Brain microvascular endothelial cell (primary cell): ENCODE results near the gene AFP.

Experiments used
- DNase-seq: peaks from one replicate; pipeline ENCODE4 v3.0.0-alpha.2; 2020
- H3K27ac ChIP-seq: fragments of 250-450 bp; sonication (Bioruptor Pico); 2 replicates; pipeline ENCODE4 v1.5.1; 2020; ENCODE audit warnings: mild to moderate bottlenecking, moderate library complexity
- H3K27me3 ChIP-seq: fragments of 250-450 bp; sonication (Bioruptor Pico); replicated peaks from 2 replicates; pipeline ENCODE4 v1.5.1; 2020; ENCODE audit warnings: mild to moderate bottlenecking
- H3K36me3 ChIP-seq: fragments of 250-450 bp; sonication (Bioruptor Pico); replicated peaks from 2 replicates; pipeline ENCODE4 v1.5.1; 2020; ENCODE audit warnings: mild to moderate bottlenecking
- H3K4me3 ChIP-seq: 2 replicates; pipeline ENCODE4 v1.5.1; 2011; ENCODE audit warnings: low read depth, mild to moderate bottlenecking, control low read depth, low read length, moderate library complexity
- CTCF ChIP-seq: IDR thresholded peaks from 2 replicates; pipeline ENCODE4 v1.5.1; 2011; ENCODE audit warnings: low read depth, mild to moderate bottlenecking, moderate library complexity, low read length, control low read depth, inconsistent platforms; ENCODE audit errors: missing control alignments
- in situ Hi-C: cut with HindIII; loops from 2 replicates; pipeline ENCODE4 v1.10.0; 2017; ENCODE audit warnings: low sequenced_read_pairs, low pct_ligation_motif_present

The AFP gene

DNA sequence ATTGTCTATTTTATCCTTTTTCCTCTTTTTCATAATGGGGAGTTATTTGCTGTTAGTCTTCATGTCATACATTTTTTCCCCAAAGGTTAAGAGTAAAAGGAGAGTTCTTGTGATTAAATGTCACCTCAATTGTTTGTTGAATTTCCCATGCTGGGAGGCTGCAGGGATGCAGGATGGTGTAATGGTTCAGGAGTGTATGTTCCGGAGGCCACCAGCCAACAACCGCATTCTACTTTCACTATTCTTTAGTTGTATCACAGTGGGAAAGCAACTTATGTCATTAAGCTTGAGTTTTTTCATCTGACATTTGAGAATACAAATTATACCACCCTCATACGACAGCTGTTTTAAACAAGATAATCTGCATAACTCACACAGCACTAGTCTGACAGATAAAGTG lies 15.4 kb downstream of the AFP start:
- Histone ChIP-seq H3K27ac (peak overlapping the region; percentile 99), H3K4me3 (no peak overlapping the region), H3K36me3 (no peaks in the 10 kb centered on the region), H3K27me3 (no peaks in the 10 kb centered on the region)
- no peak for TF ChIP-seq CTCF
- peak; percentile 85 for DNase-seq
- in situ Hi-C loops = no loop called here

DNA sequence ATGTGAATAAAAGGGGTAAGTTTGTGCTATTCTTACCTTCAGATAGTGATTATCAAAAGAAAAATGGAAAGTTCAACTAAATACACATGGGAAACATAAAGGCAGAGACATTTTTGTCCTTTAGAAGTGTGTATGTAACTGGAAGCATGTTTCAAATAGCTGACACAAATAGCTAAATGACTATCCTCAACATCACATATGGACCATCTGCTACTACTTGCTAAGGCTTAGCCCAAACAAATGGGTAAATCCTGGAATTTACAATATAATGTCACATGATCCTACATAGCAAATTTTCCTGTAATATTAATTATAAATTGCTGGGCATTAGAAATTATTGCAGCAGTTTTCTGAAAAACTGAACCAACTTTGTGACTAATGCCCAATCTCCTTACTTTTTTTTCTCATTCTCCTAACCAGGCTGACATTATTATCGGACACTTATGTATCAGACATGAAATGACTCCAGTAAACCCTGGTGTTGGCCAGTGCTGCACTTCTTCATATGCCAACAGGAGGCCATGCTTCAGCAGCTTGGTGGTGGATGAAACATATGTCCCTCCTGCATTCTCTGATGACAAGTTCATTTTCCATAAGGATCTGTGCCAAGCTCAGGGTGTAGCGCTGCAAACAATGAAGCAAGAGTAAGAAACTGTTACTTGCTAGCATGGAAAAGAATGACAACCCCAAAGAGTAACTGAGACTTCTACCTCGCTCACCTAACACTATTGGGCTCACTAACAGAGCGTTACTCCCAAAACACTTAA lies 16.1 kb downstream of the AFP start:
- no peak for TF ChIP-seq CTCF

DNA sequence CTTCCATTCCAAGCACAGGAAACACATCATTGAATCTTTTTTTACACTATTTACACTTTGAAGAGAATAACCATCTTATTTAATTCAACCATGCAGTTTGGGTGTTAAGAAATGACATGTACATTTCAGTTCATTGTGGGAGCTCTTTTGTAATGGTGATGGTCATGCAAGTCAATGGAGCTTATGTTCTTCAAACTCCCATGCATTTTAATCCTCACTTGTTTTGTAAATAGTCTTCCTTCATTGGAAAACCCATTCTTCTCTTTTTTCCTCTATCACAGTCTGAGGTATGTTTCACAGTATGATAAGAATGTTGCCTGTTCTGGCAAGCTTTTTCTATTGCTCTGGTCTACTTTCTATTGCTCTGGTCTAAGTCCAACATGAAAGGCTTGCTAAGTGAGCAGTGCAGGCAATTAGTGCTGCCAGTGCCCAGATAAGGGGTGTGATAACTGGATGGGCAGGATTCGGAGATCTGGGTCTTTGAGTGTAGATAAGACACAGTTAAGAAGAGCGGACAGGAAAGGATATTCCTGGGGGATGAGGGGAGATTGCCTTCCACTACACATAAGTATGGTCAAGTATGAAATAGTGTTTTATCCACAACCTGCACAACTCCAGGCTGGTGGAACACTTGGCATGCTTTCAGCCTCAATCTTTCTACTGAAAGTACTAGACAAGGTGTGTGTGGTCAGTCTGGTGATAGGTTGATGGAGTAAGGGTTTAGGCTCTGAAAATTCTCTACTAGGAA lies 17.1 kb downstream of the AFP start:
- Histone ChIP-seq H3K27ac (no peak overlapping the region), H3K4me3 (no peak overlapping the region), H3K36me3 (no peaks in the 10 kb centered on the region), H3K27me3 (no peaks in the 10 kb centered on the region)
- no peak for TF ChIP-seq CTCF
- no peak for DNase-seq
- in situ Hi-C loops = no loop called here

More for the DNA sequence above, 16.1 kb downstream of the AFP start:
- H3K27me3 ChIP-seq = no peaks in the 10 kb centered on the region
- DNase-seq = no peak
- H3K27ac ChIP-seq = peak overlapping the region; percentile 3
- H3K36me3 ChIP-seq = no peaks in the 10 kb centered on the region
- in situ Hi-C loops = no loop called here
- H3K4me3 ChIP-seq = no peak overlapping the region

DNA sequence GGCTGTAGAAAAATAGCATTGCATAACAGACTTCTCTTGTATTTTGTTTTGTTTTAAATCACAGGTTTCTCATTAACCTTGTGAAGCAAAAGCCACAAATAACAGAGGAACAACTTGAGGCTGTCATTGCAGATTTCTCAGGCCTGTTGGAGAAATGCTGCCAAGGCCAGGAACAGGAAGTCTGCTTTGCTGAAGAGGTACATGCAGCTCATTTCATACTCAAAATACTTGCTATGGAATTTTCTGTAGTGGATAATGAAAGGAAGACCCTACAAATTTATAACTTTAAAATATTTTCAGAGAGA lies 17.6 kb downstream of the AFP start:
- DNase-seq = no peak
- no peaks in the 10 kb centered on the region for H3K27me3 ChIP-seq
- no peaks in the 10 kb centered on the region for H3K36me3 ChIP-seq
- no peak overlapping the region for H3K27ac ChIP-seq
- no peak overlapping the region for H3K4me3 ChIP-seq
- in situ Hi-C loops = no loop called here
- TF ChIP-seq CTCF = no peak

DNA sequence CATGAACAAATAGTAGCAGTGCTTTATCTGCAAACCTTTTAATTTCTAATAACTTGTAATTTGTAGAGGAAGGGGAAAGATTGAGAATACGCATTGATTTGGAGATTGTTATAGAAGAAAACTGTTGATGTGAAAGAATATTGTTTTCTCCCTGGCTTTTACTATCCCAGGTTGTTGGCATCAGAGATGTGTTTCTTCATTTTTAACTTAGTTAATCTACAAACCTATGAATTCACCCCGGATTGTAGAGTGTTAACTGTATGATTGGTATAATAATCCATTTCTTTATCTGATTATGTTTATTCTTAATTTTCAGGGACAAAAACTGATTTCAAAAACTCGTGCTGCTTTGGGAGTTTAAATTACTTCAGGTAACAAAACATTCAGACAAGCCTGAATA lies 18.9 kb downstream of the AFP start:
- DNase-seq = no peak
- in situ Hi-C loops = no loop called here
- no peak overlapping the region for H3K27ac ChIP-seq
- TF ChIP-seq CTCF = no peak
- no peaks in the 10 kb centered on the region for H3K36me3 ChIP-seq
- no peaks in the 10 kb centered on the region for H3K27me3 ChIP-seq
- no peak overlapping the region for H3K4me3 ChIP-seq
